ENCODE results near the gene NKD1. TPM values are rescaled to one million over a fixed set of nuclear protein-coding genes. Genes with fewer than 3 reads are reported as not detected.

The NKD1 gene
- total RNA-seq, 1 experiment from 2014 or later, result 0.74 TPM

DNA sequence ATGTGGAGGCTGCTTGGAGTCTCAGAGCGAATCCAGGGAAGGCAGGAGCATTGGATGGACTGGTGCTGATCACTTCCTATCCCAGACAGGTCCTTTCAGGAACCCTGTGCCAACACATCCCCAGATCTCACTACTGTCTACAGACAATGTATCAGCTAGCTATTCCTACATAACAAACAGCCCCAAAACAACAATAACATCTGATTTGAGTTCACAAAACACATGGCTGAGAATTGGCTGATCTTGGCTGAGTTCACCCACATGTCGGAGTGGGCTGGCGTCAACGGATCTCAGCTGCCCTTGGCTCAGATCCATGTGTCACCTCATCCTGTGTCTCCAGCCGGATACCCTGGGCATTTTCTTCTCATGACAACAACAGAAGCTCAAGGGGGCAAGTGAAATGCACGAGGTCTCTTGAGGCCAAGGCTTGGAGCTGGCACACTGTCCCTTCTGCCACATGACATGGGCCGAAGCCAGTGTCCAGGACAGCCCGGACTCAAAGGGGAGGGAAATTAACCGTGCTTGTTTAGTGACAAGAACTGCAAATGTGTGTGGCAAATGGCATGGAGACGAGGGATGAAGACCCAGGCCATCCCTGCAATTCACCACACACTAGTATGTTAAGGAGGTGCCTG is 114.2 kb downstream of the NKD1 start:
- in situ Hi-C loops (cut with HindIII; ENCODE audit: low pct_unique_long_range_greater_than_20kb, low sequenced_read_pairs), result no loop called here
- no peak for DNase-seq (ENCODE audit: low read depth, low spot score)

- in situ Hi-C loops (cut with HindIII; ENCODE audit: low pct_unique_long_range_greater_than_20kb, low sequenced_read_pairs), result no loop called here
- no peak for DNase-seq (ENCODE audit: low read depth, low spot score)
Observed at GRCh38 chr16:50664270-50664669, 116.1 kb downstream of the NKD1 start.

DNA sequence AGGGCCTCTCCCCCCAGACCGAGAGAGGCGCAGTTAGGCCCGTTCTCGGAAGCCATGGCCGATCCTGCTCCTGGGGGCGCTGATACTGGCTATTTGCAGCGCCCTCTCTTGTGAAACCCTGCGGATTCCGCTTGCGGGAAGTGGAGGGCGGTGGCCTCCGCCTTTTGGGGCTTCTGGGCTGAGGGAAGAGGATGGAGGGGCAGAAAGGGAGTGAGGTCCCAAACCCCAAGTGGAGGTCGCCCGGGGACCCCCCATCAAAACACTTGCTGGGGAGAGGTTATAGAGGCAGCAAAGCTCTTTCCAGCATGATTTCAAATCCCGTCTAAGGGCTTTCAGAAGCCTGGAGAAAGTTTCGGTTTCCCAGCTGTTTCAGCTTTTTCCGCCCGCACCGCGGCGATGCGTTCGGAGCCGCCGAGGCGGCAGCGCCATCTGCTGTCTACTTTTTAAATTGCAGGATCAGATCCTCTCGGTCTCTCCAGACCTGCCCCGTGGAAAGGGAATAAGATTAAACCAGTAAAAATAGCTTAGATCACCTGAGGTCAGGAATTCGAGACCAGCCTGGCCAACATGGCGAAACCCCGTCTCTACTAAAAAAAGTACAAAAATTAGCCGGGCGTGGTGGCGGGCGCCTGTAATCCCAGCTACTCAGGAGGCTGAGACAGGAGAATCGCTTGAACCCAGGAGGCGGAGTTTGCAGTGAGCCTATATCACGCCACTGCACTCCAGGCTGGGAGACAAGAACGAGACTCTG is 117.1 kb downstream of the NKD1 start:
- in situ Hi-C loops (cut with HindIII; ENCODE audit: low pct_unique_long_range_greater_than_20kb, low sequenced_read_pairs), result no loop called here
- peak; percentile 52 for DNase-seq (ENCODE audit: low read depth, low spot score)

GRCh38 chr16:50666658-50667496 is 118.7 kb downstream of the NKD1 start:
- DNase-seq (ENCODE audit: low read depth, low spot score), result no peak
- in situ Hi-C loops (cut with HindIII; ENCODE audit: low pct_unique_long_range_greater_than_20kb, low sequenced_read_pairs), result no loop called here

DNA sequence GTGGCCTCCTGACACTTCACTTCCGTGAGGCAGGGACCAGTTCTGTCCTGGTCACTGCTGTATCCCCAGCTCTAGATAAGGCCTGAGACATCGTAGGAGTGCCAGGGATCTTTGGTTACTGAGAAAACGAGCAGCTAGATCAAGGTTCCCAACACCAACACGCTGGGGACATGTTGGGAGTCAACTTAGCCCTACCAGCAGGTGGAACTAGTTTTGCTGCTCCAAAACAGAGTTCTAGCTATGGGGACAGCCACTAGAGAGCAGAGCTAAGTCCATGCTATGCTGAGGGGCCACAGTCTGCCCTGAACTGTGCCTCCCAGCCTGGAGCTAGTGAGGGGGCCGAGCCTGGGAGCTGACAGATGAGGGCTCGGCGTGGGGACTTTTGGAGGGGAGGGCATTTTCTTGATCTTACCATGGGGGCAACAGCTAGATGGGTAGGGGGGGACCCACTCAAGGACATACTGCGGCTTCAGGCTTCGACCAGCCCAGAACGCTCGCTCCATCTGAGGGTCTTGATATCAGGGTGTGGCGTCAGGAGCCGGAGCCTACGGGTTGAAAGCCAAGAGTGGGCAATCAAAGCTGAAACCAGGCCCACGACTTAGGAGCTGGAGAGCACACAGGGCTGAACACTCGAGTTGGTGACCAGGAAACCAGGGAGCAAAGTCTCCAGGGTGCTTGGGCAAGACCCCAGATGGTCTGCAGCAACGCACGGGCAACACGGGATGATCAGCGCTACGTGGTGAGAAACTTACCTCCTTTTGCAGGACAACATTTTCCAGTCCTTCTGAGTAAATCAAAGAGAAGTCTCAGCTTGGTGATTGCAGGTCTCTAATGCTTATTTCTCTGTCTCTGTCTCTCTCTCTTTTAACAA is 119.5 kb downstream of the NKD1 start:
- in situ Hi-C loops (cut with HindIII; ENCODE audit: low pct_unique_long_range_greater_than_20kb, low sequenced_read_pairs), result no loop called here
- no peak for DNase-seq (ENCODE audit: low read depth, low spot score)

DNA sequence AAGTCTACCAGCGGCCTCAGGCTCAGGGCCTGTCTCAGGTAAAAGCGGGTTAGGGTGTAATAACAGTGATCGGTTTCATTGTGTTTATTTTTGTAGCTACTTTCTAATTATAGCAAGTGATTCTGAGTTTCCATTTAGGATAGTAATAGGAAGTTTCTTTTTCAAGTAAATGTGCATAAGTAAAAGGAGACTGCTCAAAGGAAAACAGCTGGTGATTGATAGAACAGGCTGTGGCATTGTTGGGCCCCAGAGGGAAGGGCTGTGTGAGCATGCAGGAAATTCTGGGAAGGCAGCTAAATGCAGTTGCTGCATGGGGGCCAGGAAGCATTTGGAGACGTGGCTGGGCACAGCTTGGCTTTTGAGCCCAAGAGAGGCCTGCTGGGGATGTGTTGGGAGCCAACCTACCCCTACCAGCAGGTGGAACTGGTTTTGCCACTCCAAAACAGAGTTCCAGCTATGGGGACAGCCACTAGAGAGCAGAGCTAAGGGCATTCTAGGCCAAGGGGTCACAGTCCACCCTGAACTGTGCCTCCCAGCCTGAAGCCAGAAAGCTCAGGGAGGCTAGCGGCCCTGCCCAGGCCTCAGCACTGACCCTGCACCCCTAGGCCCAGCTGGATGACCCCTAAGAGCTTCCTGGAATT is 120.3 kb downstream of the NKD1 start:
- DNase-seq (ENCODE audit: low read depth, low spot score), result no peak
- in situ Hi-C loops (cut with HindIII; ENCODE audit: low pct_unique_long_range_greater_than_20kb, low sequenced_read_pairs), result no loop called here

DNA sequence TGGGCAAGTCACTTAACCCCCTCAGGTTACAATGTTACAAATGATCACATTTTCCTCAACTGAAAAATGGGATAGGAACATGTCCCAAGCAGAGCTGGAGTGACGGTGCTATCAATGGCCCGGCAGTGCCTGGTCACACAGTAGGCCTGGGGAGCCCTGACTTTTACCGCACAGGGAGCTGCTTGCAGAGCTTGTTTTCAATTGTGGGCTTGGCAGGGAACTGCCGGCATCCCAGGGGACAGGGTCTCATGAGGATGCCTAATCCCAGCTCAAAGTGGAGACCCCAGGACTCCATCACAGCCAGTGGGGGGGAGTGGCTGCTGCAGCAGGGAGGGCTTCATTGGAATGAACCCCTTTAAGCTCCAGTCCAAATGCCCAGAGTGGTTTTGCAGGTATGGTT is 121.5 kb downstream of the NKD1 start:
- DNase-seq (ENCODE audit: low read depth, low spot score), result no peak
- in situ Hi-C loops (cut with HindIII; ENCODE audit: low pct_unique_long_range_greater_than_20kb, low sequenced_read_pairs), result no loop called here

- in situ Hi-C loops (cut with HindIII; ENCODE audit: low pct_unique_long_range_greater_than_20kb, low sequenced_read_pairs), result no loop called here
- no peak for DNase-seq (ENCODE audit: low read depth, low spot score)
Observed at GRCh38 chr16:50670476-50670875, 122.3 kb downstream of the NKD1 start.

GRCh38 chr16:50671644-50672260 is 123.6 kb downstream of the NKD1 start:
- in situ Hi-C loops (cut with HindIII; ENCODE audit: low pct_unique_long_range_greater_than_20kb, low sequenced_read_pairs), result no loop called here
- DNase-seq (ENCODE audit: low read depth, low spot score), result peak; percentile 52

- in situ Hi-C loops (cut with HindIII; ENCODE audit: low pct_unique_long_range_greater_than_20kb, low sequenced_read_pairs), result no loop called here
- DNase-seq (ENCODE audit: low read depth, low spot score), result no peak
Observed at GRCh38 chr16:50673496-50674275, 125.5 kb downstream of the NKD1 start.

DNA sequence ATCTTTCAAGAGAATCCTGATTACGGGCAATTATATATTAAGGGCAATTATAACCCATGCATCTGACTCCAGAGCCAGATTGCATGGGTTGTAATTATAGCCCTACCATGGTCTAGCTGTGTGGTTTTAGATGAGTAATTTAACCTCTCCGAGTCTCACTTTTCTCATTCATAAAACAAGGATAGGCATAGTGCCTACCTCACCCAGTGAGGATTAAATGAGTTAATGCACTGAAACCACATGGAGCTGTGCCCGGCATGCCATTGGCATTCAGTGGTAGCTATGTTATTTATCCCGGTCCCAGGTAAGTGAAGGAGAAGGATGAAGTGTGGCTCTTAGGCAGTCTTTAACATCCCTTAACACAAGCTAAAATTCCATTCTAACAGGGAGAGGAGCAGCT is 126.6 kb downstream of the NKD1 start:
- in situ Hi-C loops (cut with HindIII; ENCODE audit: low pct_unique_long_range_greater_than_20kb, low sequenced_read_pairs), result no loop called here
- no peak for DNase-seq (ENCODE audit: low read depth, low spot score)

DNA sequence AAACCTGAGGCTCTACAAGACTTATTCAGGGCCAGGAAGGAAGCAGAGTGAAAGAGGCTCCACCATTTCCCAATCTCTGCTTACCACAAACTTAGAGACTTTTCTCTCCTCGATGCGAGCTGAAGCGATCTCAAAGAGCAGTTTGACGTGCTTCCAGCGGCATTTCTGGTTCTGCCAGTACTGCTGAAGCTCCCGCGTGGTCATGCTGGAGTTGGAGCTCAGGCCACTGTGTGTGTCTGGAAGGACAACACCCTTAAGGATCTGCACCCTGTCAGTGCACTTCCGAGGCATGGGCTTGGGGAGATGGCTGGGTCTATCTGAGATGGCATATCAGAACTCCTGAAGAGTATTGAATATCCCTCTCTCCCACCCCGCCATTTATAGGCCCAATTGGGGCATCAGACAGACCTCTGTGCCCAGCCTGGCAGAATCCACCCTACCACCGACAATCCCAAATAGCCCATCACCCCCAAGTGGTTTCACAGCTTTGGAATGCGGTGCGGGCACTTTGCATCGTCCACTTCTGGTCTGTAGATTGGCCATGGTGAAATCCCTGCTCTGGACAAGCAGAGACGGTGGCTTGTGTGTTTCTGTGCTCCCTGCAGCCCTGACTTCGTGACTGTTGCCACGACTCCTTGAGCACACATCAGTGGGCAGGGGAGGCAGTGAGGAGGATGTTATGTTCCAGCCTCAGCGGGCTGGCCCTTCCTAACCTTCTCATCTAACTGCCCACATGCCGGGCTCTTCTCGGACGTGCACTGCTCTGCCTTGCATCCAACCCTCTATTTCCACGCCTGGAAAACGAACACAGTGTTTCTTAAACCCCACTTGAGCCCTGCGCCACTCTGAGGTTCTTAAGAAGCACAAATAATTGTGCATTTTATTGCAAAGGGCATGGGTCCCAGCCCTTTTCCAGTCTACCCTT is 127.8 kb downstream of the NKD1 start:
- DNase-seq (ENCODE audit: low read depth, low spot score), result no peak
- in situ Hi-C loops (cut with HindIII; ENCODE audit: low pct_unique_long_range_greater_than_20kb, low sequenced_read_pairs), result no loop called here

DNA sequence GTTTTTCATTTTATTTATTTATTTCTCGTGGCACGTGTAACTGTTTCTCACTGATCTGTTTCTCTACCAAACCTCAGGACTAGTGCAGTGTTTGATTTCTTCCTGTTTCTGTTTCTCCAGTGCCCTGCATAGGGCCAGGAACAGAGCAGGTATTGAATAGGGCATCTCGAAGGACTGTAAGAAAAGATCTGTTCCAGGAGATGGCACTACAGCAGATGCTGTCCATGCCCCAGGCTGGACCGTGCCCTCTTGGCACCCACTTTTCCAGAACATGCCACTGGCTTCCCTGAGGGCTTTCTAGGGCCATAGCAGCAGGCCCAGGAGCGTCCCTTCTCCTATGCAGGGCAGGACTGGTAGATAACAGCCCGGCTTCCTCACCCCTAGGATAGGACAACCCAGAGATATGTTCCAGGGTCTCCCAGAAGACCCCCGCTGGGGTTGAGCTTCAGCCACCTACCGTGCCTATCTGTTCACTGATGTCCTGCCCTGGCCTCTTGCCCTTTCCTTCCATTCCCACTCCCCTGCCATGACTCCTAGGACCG is 128.6 kb downstream of the NKD1 start:
- no peak for DNase-seq (ENCODE audit: low read depth, low spot score)
- in situ Hi-C loops (cut with HindIII; ENCODE audit: low pct_unique_long_range_greater_than_20kb, low sequenced_read_pairs), result no loop called here

DNA sequence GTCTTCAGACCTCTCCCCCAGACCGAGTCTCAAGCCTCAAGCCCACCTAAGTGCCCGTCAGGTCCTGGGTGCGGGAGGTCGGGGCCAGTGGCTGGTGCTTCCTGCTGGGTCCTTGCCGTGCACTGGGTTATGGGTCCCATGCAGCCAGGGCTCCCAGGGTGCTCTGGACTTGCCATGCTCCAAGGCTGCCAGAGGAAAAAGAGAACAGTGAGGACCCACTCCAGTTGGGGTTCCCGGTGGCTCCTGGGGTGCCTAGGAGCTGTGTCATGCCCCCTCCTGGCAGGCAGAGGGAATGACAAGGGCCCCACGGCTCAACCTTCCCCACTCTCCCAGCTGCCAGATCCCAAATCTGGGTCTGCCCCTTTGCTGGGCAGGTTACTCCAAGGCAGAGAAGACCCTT is 129.2 kb downstream of the NKD1 start:
- in situ Hi-C loops (cut with HindIII; ENCODE audit: low pct_unique_long_range_greater_than_20kb, low sequenced_read_pairs), result no loop called here

DNA sequence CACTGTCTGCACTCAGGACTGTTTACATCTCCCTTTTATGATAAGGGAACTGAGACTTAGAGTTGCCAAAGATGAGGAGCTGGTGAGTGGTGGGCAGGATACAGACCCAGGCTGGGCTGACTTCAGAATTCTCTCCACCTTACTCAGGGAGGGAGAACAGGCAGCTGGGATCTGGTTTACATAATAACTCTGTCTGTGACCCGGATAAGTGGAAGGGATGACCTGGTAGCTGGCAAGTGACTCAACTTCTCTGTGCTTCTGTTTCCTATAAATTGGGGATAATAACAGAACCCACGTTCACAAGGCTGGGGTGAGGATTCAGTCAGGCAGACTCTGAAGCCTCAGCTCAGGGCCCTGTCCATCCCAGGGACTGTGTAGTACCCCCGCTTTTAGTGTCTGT is 130.3 kb downstream of the NKD1 start:
- in situ Hi-C loops (cut with HindIII; ENCODE audit: low pct_unique_long_range_greater_than_20kb, low sequenced_read_pairs), result no loop called here
- DNase-seq (ENCODE audit: low read depth, low spot score), result no peak

More for the DNA sequence above, 129.2 kb downstream of the NKD1 start:
- DNase-seq (ENCODE audit: low read depth, low spot score), result no peak

Measured in SK-MEL-5 (cell line).